ENCODE data around the gene ATP6V0C. TPM values are rescaled to one million over a fixed set of nuclear protein-coding genes. Genes with fewer than 3 reads are reported as not detected.

The ATP6V0C gene
- total and polyA plus RNA-seq, 2 of the 8 experiments (the other 6 are each of a cell fraction or from before 2014, with no cell fraction given) = 125 to 176 TPM

DNA sequence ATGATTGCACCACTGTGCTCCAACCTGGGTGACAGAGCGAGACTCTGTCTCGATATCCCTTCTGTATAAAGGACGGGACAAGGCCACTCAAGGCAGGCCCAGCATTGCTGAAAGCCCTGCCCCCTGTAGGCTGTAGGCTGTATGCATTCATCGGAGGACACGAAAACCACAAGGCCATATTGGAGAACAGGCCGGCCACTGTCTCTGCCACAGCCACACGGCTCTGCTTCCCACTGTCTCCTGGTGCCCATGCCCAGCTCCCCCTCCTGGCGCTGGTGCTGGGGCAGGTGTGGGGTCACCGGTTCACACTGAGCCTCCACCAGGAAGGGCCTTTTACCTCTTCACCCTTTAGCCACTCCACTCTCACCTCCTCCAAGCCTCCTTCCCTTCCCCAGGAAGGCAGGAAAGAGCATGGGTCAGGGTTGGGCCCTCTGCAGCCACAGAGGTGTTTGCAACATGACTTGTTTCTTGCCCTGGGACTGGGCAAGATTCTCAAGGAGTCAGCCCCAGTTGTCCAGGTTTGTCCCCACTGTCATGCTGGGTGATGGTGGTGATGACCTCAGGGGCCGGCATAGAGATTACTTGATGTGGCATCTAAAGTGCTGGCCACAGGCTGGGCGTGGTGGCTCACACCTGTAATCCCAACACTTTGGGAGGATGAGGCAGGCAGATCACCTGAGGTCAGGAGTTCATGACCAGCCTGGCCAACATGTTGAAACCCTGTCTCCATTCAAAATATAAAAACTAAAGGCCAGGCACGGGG lies 47.9 kb upstream of the ATP6V0C start:
- Histone ChIP-seq H3K27ac (ENCODE audit: low read depth, low read length) (no peak overlapping the region), H3K4me1 (replicated peaks in 1 of 4; ENCODE audit: control insufficient read depth in 3 of 4, insufficient read depth in 4 of 4, low read length in 3 of 4) (peaks cover 0 to 32% (median 22%) of the 10 kb centered on the region in 4 experiments; a peak in 6 of 7 replicates), H3K4me2 (ENCODE audit: insufficient read depth in 1 of 2, low read depth in 2 of 2, low read length in 2 of 2) (no peak overlapping the region), H4K5ac (ENCODE audit: insufficient read length, low read depth, low read length) (no peak overlapping the region), H3K23ac (ENCODE audit: insufficient read length) (no peak overlapping the region), H4K20me1 (replicated peaks in 1 of 2; ENCODE audit: control insufficient read depth in 1 of 2, insufficient read depth in 2 of 2, low read length in 2 of 2) (peaks cover 2 to 5% of the 10 kb centered on the region in 2 experiments), H2BK15ac (ENCODE audit: low read length) (no peak overlapping the region), H3K4me3 (ENCODE audit: extremely low read depth in 1 of 4, insufficient read depth in 2 of 4, low read depth in 3 of 4, low read length in 4 of 4) (no peak overlapping the region), H3K4ac (replicated peaks; ENCODE audit: insufficient read length, low read depth, low read length) (no peak overlapping the region), H3K79me1 (ENCODE audit: low read depth, low read length) (peaks cover 8% of the 10 kb centered on the region), H3K23me2 (ENCODE audit: low read depth, low read length) (peaks cover 12% of the 10 kb centered on the region; the same call in 1 of the 2 replicates), H4K8ac (ENCODE audit: extremely low read depth, insufficient read depth, low read length) (no peak overlapping the region), H3K14ac (ENCODE audit: insufficient read length) (no peak overlapping the region), H2BK12ac (ENCODE audit: low read depth, low read length) (no peak overlapping the region), H3K18ac (ENCODE audit: extremely low read depth, low read length) (no peak overlapping the region), H3K79me2 (ENCODE audit: control insufficient read depth in 1 of 2, insufficient read depth in 2 of 2, low read length in 2 of 2) (peaks cover 0 to 3% of the 10 kb centered on the region in 2 experiments; a peak in 2 of 4 replicates), H3K9ac (replicated peaks in 1 of 4; ENCODE audit: extremely low read depth in 1 of 4, low read depth in 3 of 4, low read length in 3 of 4) (no peak overlapping the region; a peak in 1 of 7 replicates), H4K91ac (replicated peaks; ENCODE audit: insufficient read length, low read length) (no peak overlapping the region), H2BK5ac (ENCODE audit: low read depth, low read length) (no peak overlapping the region), H2BK20ac (ENCODE audit: low read length) (no peak overlapping the region), H3K27me3 (replicated peaks in 1 of 4; ENCODE audit: control insufficient read depth in 3 of 4, extremely low read depth in 1 of 4, insufficient read depth in 3 of 4, low read length in 3 of 4) (peaks cover 4 to 27% (median 23%) of the 10 kb centered on the region in 4 experiments), H2BK120ac (replicated peaks; ENCODE audit: low read depth, low read length) (no peak overlapping the region), H3K36me3 (ENCODE audit: control insufficient read depth in 2 of 4, insufficient read depth in 4 of 4, low read length in 3 of 4) (peaks cover 0 to 16% (median 8%) of the 10 kb centered on the region in 4 experiments; a peak in 4 of 8 replicates), H3K56ac (replicated peaks; ENCODE audit: insufficient read length, low read depth, low read length) (no peak overlapping the region), H2AFZ (ENCODE audit: low read length) (no peak overlapping the region), H2AK5ac (ENCODE audit: low read depth, low read length) (no peak overlapping the region), H3K9me3 (ENCODE audit: insufficient read depth in 2 of 2, low read depth in 1 of 2, low read length in 1 of 2) (no peaks in the 10 kb centered on the region)
- FAIRE-seq (no peak), DNase-seq (ENCODE audit: low read depth in 1 of 2, low spot score in 2 of 2) (peak in 1 of 2 experiments; percentile 63)
- ChIA-PET POLR2A (ENCODE audit: partially characterized antibody) (interaction anchor here (0.7 to 1.4 kb wide), 5 partner anchors 9 to 220 kb away, joined by 3 to 4 read pairs (median 3); partner anchors contain the start of gene AMDHD2), CTCF (ENCODE audit: partially characterized antibody) (interaction anchor here (1.0 kb wide), 1 partner anchor 13 kb away, joined by 3 read pairs; no protein-coding TSS in a partner anchor)
- 87% methylated on average over 12 of the region's 12 CpGs; no CpG with 5 or more reads in 1 of the 2 experiments for WGBS, 2 experiments (ENCODE audit: extremely low coverage in 1 of 2, insufficient coverage in 1 of 2, insufficient read length in 1 of 2, insufficient replicate concordance in 2 of 2, low coverage in 1 of 2, low lambda C conversion rate in 2 of 2, missing lambda C conversion rate in 1 of 2)
- TF ChIP-seq GTF2F1 (IDR thresholded peaks at IDR 0.05; ENCODE audit: borderline replicate concordance, low read depth, low read length) = no peak
- peak; percentile 41 to 52; a peak in 3 of 4 replicates for TF ChIP-seq RAD21 (IDR thresholded peaks at IDR 0.05 in 1 of 2, conservative IDR thresholded peaks at IDR 0.05 in 1 of 2; ENCODE audit: low read depth in 2 of 2, low read length in 2 of 2)
- TF ChIP-seq POLR2A (IDR thresholded peaks at IDR 0.05; ENCODE audit: control extremely low read depth in 1 of 2, low read depth in 2 of 2, low read length in 2 of 2) = 0 out of 3 replicates have a peak, but pooled peaks of 1 of the 2 experiments have one; percentile 18
- no peak for TF ChIP-seq SP1 (IDR thresholded peaks at IDR 0.05; ENCODE audit: low read depth, low read length)
- TF ChIP-seq FOSL1 (IDR thresholded peaks at IDR 0.05; ENCODE audit: insufficient read depth, low read depth, low read length) = 0 out of 2 replicates have a peak, but pooled peaks have one; percentile 41
- no peak for TF ChIP-seq KDM1A (IDR thresholded peaks at IDR 0.05; ENCODE audit: borderline replicate concordance, low read length)
- no peak for TF ChIP-seq RBBP5 (IDR thresholded peaks at IDR 0.05; ENCODE audit: borderline replicate concordance, low read depth, low read length)
- TF ChIP-seq CBX8 (IDR thresholded peaks at IDR 0.05; ENCODE audit: borderline replicate concordance, low read depth, low read length) = no peak
- no peak for TF ChIP-seq MAFK (IDR thresholded peaks at IDR 0.05; ENCODE audit: low read depth, low read length)
- no peak for TF ChIP-seq BCL11A (IDR thresholded peaks at IDR 0.05; ENCODE audit: low read depth in 2 of 2, low read length in 2 of 2)
- no peak for TF ChIP-seq RFX5 (IDR thresholded peaks at IDR 0.05; ENCODE audit: borderline replicate concordance, low read depth, low read length)

Data from H1 (cell line).